NCI-H345 (cell line): ENCODE results near the gene C10orf62.

Experiments used
- DNase-seq: peaks from one replicate; lab custom pipeline; 2025; lab: John Stamatoyannopoulos, UW

The C10orf62 gene

DNA sequence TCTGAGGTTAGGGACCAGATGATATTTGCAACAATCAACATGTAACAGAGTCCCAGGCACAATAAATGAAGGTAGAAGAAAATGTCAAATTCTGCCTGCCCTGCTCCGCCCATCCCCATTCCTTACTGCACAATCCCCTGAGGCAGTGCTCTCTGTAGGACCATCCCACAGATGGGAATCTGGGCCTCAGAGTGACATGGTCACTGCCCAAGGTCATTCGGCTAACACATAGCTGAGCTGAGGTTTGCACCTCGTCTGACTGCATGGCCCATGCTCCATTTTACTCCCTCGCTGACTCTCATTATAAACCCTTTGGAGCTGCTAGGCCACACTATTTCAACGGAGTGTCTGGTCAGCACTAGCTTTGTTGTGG lies 4.1 kb upstream of the C10orf62 start:
- DNase-seq: no peak

DNA sequence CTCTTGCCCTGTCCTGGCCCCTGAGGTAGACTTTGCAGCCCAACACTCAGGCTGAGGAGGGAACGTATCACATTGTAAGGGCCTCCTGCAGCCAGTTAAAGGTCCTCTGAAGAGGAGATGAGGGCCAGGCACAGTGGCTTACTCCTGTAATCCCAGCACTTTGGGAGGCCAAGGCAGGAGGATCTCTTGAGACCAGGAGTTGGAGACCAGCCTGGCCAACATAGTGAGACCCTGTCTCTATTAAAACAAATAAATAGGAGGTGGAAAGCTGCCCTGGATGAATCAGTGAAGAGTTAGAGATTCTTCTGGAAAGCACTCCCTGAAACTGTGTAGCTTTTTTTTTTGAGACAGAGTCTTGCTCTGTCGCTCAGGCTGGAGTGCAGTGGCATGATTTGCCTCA lies 2.3 kb upstream of the C10orf62 start:
- DNase-seq: no peak

DNA sequence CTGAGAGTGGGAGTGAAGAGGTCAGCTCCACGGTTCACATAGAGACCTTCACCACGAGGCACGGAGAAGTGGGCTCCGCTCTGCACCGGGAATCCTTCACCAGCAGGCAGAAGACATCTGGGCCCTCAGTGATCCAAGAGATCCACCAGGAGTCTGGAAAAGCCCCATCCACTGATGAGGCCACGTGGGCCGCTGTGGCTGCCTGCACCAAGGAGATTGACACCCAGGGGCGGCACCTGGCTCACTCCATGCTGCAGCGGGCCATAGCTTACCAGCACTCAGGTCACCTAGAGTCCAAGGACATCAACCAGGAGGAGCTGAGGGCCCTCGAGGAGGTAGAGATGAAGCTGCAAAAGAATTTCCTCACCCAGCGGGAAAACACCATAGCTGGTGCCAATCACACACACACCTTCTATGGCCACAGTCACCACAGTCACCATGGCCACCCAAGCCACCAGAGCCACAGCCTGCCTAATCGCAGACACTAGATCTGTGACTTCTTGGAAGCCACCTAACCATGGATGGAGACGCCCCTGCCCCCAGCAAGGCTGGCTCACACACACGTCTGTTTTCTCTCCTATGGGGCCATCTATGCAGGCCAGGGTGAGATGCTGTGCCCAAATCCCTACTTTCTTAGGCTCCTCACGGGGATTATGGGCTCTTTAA lies 694 bp downstream of the C10orf62 start:
- no peak for DNase-seq

DNA sequence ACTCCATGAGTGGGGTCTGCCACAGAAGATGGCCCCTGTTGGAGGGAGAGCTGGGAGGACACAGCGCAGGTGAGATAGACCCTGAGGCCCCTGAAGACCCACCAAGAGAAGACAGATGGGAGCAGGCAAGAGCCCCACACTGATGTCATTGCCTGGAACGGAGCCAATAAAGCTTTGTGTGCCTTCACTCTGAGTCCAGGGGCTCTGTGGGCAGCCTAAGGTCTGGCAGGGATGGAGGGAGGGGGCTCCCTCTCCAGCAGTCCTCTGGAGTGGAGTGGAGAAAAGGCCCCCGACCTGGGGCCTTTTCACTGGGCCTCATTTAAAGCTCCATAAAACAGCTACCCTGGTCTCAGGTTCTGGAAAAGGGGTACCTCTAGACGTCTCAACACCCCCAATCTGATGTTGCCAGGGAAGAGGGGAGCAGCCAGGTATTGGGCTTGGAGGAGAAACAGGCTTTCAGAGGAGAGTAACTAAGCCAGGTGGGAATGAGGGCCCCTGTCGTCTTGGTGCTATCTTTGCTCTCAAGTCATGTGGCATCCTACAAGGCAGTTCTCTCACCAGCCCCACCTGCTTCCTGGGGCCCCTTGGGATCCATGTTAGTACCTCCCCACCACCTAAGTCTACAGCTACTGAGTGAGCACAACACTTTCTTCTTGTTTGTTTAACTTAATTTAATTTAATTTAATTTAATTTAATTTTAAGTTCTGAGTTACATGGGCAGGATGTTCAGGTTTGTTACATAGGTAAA lies 1.4 kb downstream of the C10orf62 start:
- DNase-seq: no peak

DNA sequence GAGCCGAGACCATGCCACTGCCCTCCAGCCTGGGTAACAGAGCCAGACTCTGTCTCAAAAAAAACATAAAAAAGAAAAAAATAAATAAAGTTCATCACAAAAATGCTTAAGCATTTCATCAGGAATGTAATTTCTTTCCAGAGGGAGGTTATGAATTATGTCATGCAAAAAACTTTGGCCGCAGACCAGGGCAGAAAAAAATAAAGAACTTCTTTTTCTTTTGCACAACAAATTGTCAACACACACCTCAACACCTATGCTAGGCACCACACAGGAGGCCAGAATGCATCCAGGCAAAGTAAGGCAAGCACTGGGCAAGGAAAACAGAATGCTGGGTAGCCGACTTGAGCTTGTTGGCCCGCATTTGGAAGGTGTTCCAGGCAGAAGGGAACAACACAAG lies 3.9 kb downstream of the C10orf62 start:
- DNase-seq: no peak

DNA sequence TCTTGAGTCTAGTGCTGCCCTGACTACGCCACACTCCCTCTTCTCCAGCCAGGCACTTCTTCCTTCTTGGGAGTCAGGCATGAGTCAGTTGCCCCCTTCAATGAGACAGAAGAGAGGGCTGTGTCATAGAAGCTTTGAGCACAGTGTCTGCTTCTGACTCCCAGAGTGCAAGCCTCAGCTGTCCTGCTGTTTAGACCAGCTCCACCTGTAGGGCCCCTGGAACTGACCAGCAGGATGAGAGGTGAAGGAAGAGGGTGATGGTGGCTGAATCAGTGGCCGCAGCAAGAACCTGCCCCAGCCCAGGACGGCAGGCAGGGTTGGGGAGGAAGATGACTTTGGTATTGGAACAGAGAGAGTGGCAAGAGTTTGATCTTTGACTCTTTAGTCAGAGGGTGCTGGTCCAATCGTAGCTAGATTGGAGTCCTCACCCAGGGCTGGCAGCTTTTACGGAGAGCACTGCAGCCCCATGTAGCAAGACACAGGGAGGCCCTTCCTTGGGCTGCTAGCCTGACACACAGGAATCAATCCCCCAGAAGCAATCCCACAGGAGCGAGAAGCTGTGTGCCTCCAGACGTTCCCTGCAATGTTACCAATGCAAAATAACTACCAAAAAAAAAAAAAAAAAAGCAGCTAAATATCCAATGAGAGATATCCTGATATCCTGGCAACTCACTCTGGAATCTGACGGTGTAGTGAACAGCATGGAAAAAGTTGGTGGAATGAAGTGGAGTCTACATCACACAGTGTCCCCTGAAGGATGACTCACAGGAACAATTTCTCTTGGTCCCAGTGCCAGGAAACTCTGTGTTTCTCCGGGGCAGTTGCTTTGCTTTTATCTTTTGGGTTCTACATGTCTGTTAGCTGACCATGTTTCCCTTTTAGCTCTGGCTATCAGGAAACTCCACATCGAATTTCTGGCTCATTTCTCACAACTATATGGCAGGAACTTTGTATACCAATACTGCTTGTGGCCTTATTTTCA lies 6.9 kb downstream of the C10orf62 start:
- no peak for DNase-seq

DNA sequence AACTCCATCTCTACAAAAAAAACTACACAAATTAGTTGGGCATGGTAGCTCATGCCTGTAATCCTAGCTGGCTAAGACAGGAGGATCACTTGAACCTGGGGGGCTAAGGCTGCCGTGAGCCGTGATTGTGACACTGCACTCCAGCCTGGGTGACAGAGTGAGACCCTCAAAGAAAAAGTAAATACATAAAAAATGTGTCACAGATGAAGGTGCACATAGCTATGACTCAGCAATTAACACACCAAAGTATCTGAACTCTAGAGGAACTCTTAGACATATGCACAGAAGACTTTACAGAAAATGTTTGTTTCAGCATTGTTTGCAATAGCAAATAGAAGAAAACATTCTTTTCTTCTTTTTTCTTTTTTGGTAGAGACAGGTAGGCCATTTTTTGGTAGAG lies 8.3 kb downstream of the C10orf62 start:
- no peak for DNase-seq

DNA sequence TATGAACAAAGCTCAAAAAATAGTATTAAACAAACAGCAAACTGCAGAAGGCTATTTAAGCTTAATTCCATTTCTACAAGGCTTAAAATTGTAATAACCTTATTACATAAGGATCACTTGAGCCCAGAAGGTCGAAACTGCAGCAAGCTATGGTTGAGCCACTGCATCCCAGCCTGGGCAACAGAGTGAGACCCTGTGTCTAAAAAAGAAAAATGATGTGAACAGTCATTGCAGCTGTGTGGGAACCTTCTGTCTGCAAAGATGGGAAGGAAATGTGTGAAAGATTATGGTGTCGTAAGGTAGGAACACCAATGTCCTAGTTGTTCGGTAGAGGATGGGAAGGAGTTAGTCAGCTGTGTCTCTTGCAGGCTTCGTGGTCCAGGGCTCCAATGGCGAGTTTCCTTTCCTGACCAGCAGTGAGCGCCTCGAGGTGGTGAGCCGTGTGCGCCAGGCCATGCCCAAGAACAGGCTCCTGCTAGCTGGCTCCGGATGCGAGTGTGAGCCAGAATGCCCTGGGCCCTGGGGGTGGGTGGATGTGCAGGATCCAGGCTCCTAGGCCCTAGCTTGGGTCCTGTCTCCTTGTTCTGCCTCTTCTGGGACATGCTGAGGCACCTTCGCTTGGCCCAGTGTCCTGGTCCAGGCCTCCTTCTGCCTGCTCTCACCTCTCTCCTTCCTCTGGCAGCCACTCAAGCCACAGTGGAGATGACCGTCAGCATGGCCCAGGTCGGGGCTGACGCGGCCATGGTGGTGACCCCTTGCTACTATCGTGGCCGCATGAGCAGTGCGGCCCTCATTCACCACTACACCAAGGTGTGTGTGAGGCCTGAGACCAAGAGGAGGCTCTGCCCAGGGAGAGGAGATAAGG lies 9.1 kb downstream of the C10orf62 start:
- no peak for DNase-seq

DNA sequence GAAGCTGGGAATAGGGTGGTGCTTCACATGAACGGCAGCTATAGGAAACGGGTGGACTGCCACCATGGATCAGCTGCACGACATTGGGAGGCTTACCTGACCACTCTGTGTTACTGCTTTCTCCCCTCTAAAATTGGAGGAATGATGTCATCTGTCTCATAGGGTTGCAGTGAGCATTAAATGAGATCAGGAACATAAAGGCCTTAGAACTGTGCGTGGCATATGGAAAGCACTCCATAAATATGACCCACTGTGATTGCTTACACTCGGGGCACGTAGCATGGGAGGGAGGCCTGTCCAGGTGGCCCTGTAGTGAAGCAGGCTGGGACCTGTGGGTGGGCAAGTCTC lies 9.7 kb downstream of the C10orf62 start:
- no peak for DNase-seq

DNA sequence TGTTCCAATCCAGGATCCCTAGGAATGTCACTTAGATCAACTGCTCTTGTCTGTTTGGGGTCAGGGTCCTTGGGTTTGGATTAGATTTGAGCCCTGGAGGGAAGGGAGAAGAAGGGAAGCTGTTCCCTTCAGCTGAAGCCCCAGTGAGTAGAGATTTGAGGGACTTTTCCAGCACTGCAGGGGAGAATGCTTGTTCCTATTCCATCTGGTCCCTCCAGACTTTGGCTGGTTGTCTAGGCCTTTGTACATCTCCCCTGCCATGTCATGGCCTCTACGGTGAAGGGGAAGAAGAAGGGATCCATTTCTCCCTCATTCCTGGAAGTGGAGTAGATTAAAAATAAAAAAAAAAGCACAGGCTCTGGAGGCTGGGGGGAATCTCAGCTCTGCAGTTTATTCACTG lies 11.1 kb downstream of the C10orf62 start:
- no peak for DNase-seq

DNA sequence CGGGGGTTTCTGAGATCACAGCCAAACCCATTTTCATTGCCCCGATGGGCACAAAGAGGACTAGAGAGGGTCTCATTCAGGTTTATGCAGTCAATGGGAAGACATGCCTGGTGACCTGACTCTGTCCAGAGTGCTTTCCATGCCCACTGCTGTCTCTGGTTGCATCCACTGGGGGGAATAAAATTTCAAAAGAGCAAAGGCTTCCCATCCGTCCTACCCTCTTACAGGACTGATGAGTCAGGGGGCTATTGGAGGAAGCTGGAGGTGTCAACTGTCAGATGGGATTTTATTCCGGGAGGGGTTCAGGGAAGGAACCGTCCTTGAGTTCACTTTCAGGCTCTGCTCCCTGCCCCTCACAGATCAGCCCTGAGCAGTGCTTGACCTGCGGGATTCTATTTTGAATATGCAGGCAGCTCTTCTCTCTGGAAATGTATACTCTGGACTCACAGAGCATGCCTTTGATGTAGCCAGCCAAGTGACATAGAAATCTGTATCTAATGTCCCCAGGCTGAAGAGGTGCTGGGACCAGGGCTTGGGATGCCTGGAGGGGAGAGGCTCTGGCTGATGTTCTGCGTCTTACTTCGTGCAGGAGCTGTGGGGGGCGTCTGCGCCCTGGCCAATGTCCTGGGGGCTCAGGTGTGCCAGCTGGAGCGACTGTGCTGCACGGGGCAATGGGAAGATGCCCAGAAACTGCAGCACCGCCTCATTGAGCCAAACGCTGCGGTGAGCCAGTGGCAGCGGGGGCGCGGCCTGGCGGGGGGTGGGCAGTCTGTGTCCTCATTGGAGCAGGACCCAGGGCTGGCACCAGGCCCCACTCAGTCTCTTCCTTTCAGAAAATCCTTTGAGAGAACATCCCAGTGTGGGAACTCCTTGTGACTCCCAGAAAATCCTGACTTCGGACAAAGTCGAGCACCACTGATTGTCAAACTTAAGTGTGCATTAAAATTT lies 12.0 kb downstream of the C10orf62 start:
- DNase-seq: no peak

DNA sequence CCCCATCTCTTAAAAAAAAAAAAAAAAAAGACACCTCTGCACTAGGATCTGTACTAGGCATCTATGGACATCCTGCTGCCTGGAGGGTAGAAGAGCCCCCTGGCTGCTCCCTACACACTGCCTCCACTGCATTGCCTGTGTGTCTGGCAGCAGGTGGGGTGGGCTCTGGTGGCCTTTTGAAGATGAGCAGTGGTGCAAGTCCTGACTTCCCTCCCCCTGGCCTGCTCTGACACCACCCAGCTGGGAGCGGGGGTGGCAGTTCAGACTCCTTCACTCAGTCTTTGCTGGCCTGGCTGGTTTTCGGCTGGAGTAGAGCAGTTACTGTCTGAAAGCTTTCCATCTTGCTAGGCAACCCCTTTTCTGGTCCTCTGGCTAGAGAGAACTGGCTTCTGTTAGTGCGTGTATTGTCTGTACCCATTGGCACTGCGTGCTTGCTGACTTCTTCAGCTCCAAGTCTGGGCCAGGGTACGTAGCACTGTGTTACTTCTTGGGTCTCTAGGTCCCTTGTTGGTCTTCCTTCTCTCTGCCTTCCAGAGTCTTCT lies 17.6 kb downstream of the C10orf62 start:
- DNase-seq: no peak

DNA sequence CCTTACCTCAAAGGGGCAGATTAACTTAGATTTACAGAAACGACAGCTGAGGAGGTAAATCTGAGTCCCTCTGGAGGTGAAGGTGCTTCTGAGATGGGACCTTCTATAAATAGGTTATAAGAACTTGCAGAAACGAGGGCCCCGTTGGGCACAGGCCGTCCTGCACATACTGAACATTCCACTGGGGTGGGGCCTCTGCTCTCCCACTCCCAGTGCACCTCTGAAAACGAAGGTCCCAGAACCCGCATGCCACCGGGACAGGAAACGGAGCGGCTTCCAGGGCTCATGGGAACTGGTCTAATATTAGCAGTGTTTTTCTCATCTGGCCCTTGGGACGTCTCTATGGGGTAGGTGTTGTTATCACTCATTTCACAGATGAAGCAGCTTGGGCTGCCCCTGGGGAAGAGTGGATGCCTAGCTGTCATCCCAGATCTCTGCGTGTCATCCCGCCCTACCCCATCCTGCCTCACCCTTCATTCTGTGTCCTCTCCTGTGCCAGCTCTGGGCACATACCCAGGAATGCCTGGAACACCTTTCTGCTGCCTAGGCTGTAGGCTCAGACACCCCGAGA lies 19.6 kb downstream of the C10orf62 start:
- DNase-seq: no peak

DNA sequence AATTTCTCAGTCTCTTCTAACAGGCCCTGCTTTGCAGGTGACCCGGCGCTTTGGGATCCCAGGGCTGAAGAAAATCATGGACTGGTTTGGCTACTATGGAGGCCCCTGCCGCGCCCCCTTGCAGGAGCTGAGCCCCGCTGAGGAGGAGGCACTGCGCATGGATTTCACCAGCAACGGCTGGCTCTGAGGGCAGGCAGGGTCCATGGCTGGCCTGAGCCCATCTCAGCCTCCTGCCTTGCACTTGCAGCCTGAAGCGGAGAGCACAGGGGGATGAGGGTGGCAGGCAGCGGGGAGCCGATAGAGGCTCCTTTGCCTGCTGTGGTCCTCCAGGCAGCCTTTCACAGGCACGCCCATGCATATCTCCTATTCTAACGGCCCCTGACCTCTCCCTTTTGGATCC lies 22.0 kb downstream of the C10orf62 start:
- DNase-seq: no peak

DNA sequence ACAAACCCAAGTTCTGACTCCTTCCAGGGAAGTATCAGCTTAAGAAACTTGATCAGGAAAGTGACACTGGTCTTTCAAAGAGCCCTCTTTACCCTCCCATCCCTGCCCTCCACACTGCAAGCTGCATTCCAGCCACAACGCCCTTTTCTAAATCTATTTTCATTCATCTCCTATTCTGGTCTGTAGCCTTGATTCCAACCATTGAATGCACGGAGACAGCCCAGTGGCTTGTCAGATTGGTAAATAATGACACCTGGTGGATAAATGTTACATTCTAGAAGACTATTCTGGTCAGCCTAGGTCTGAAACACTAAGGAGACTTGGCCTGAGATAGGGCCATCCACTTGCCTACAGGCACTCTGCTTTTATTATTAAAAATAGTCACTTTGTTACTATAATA lies 22.9 kb downstream of the C10orf62 start:
- no peak for DNase-seq

DNA sequence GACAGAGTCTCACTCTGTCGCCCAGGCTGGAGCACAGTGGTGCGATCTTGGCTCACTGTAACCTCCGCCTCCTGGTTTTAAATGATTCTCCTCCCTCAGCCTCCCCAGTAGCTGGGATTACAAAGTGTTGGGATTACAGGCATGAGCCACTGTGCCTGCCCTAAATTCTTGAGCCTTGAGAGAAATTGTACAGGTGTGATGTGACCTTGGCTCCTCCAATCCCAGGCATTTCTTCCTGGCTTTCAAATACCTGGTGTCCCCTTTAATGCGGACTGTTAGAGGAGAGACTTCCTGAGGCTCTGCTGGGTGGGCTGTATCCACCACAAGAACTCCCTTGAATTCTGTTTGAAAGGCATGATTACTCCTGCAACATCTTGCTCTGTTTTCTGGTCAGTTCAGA lies 28.8 kb downstream of the C10orf62 start:
- DNase-seq: no peak

DNA sequence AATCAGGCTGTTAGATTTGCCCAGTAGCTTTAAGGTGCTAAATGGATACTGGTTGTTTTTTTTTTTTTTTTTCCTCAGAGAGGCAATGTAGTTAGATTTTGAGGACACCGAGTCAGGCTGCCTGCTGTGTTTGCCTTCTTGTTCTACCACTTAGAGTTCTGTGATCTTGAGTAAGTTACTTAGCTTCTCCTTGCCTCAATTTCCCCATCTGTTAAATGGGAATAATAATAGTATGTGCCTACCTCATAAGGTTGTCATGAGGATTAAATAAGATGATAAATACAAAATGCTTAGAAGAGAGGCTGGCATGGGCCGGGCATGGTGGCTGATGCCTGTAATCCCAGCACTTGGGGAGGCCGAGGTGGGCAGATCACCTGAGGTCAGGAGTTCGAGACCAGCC lies 29.2 kb downstream of the C10orf62 start:
- DNase-seq: no peak

DNA sequence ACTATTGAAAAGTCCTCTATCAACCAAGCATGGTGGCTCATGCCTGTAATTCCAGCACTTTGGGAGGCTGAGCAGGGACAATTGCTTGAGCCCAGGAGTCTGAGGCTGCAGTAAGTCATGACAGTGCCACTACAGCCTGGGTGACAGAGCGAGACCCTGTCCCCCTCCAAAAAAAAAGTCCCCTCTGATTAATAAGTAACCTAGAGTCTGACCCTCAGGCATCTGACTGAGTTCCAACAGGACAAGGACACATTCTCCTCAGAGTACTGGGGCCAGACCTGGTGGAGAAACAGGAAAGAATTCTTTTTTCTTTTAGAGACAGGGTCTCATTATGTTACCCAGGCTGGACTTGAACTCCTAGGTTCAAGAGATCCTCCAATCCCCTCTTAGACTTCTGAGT lies 33.8 kb downstream of the C10orf62 start:
- DNase-seq: no peak

DNA sequence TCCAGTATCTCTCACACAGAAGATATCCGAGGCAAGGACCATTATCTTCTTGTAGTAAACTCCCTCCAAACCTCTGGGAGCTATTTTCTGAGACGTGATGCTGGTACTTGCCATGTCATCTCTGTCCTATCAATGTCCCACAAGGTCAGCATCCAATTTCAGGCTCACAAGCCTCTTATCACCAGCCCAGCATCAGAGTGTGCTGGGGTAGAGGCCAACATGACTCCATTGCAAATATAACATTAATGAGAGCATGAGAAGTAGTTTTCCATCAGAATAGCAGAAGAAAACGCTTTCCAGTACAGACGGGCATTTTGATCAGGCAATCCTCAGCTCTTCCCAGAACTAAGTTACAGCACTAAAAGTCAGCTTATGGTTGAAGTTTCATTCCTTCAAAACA lies 38.2 kb downstream of the C10orf62 start:
- DNase-seq: no peak

DNA sequence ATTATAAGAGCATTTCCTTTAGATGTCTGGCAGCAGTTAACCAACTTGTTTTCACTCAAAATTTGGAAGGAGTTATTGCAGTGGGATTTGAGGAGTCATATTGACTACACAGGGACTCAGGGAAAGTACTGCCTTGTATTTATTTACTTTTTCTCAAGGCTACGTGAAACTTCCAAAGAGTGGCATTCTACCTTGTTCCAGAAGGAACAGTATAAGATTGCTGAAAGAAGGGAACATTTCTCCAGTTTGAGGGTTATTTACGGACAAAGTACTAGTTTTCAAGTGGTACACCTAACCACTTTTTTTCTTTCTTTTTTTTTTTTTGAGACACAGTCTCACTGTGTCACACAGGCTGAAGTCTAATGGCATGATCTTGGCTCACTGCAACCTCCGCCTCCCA lies 38.7 kb downstream of the C10orf62 start:
- no peak for DNase-seq
